ENCODE data around the gene PNPLA6.
A peak's percentile ranks its signal among the peaks of the same experiment; 100 is the strongest.

Gene PNPLA6

GRCh38 chr19:7596211-7596937, 60.9 kb downstream of the PNPLA6 start:
- no peak overlapping the region for H3K4me3 ChIP-seq (ENCODE audit: low read depth, low read length)
- DNase-seq (ENCODE audit: low read depth): no peak
- TF ChIP-seq MAX (IDR thresholded peaks at IDR 0.05; ENCODE audit: low read depth, low read length): no peak
- TF ChIP-seq POLR2A (IDR thresholded peaks at IDR 0.05; ENCODE audit: extremely low read depth, insufficient read length): no peak
- TF ChIP-seq MYC (IDR thresholded peaks at IDR 0.05; ENCODE audit: low read depth, low read length): no peak
- no peak for TF ChIP-seq CTCF (IDR thresholded peaks at IDR 0.05; ENCODE audit: low read depth, low read length)

GRCh38 chr19:7597689-7598088, 62.2 kb downstream of the PNPLA6 start:
- H3K4me3 ChIP-seq (ENCODE audit: low read depth, low read length): no peak overlapping the region
- no peak for TF ChIP-seq MYC (IDR thresholded peaks at IDR 0.05; ENCODE audit: low read depth, low read length)
- no peak for TF ChIP-seq CTCF (IDR thresholded peaks at IDR 0.05; ENCODE audit: low read depth, low read length)
- TF ChIP-seq POLR2A (IDR thresholded peaks at IDR 0.05; ENCODE audit: extremely low read depth, insufficient read length): no peak
- no peak for TF ChIP-seq MAX (IDR thresholded peaks at IDR 0.05; ENCODE audit: low read depth, low read length)
- no peak for DNase-seq (ENCODE audit: low read depth)

GRCh38 chr19:7598180-7598579, 62.7 kb downstream of the PNPLA6 start:
- TF ChIP-seq POLR2A (IDR thresholded peaks at IDR 0.05; ENCODE audit: extremely low read depth, insufficient read length) (no peak), CTCF (IDR thresholded peaks at IDR 0.05; ENCODE audit: low read depth, low read length) (no peak), MAX (IDR thresholded peaks at IDR 0.05; ENCODE audit: low read depth, low read length) (no peak), MYC (IDR thresholded peaks at IDR 0.05; ENCODE audit: low read depth, low read length) (no peak)

GRCh38 chr19:7600721-7601120, 65.2 kb downstream of the PNPLA6 start:
- TF ChIP-seq MYC (IDR thresholded peaks at IDR 0.05; ENCODE audit: low read depth, low read length) (no peak), CTCF (IDR thresholded peaks at IDR 0.05; ENCODE audit: low read depth, low read length) (no peak)

More at GRCh38 chr19:7598180-7598579, 62.7 kb downstream of the PNPLA6 start:
- no peak for DNase-seq (ENCODE audit: low read depth)
- no peak overlapping the region for H3K4me3 ChIP-seq (ENCODE audit: low read depth, low read length)

GRCh38 chr19:7602240-7602934, 66.9 kb downstream of the PNPLA6 start:
- peak; percentile 3 for DNase-seq (ENCODE audit: low read depth)
- TF ChIP-seq POLR2A (IDR thresholded peaks at IDR 0.05; ENCODE audit: extremely low read depth, insufficient read length): no peak
- no peak for TF ChIP-seq CTCF (IDR thresholded peaks at IDR 0.05; ENCODE audit: low read depth, low read length)
- no peak overlapping the region for H3K4me3 ChIP-seq (ENCODE audit: low read depth, low read length)

More at GRCh38 chr19:7600721-7601120, 65.2 kb downstream of the PNPLA6 start:
- H3K4me3 ChIP-seq (ENCODE audit: low read depth, low read length): no peak overlapping the region
- no peak for DNase-seq (ENCODE audit: low read depth)
